ENCODE measurements around the gene SCAMP2. TPM values are rescaled to one million over a fixed set of nuclear protein-coding genes. Genes with fewer than 3 reads are reported as not detected.

Gene SCAMP2
- total RNA-seq, 4 donors from 2014 or later = 51.1 to 82.7 (median 64.4) TPM

DNA sequence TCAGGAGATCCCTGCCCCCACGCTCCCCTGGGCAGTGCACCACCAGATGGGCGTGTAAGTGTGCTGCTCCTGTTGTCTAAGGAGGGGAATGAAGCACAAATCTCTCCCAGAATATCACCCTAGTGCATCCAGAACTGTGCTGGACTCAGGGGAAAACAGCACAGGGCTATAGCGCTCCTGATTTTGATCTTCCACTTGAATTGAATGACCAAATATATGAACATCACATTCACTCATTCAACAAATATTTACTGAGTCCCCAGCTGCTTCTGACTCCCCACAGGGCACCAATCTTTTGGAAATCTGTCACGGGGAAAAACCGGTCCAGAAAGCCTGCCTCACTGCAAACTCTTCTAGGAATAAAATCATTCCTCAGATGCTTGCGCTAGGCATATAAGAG lies 44.3 kb downstream of the SCAMP2 start:
- TF ChIP-seq CTCF (IDR thresholded peaks at IDR 0.05; ENCODE audit: low read depth) = no peak

DNA sequence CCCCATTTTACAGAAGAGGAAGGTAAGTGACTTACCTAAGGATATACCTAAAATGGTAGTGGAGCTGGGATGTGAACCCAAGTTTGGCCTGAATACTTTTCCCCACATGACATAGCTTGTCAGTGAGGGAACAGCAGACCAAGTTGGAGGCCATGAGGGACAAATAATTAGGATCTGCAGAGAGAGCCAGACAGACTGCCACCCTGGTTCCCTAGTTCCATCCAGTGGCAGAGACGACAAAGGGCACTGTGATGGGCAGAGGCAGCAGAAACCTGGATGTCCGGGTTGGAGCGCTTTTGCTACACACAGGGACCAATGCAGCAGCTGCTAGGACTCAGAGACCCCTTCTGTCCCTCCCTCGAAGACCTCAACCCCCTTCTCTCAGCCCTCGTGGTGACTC lies 45.6 kb downstream of the SCAMP2 start:
- no peak for TF ChIP-seq CTCF (IDR thresholded peaks at IDR 0.05; ENCODE audit: low read depth)

DNA sequence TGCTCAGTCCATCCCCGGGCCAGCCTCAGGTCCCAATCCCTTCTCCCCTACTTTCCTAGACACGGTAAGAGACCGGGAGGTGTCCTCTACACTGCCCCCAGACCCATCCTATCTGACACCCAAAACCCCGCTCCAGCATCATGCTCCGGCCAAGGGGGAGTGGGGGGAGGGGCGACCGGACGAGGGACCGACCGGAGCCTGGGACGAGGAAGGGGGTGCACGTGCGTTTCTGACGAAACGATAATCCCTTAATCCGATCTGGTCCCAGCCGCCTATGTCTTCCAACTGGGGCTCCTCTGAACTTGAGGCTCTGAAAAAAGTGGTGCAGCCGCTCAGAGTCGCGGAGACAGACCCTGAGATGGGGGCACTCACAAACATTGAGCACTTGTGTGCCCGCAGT lies 46.2 kb downstream of the SCAMP2 start:
- TF ChIP-seq CTCF (IDR thresholded peaks at IDR 0.05; ENCODE audit: low read depth) = no peak

DNA sequence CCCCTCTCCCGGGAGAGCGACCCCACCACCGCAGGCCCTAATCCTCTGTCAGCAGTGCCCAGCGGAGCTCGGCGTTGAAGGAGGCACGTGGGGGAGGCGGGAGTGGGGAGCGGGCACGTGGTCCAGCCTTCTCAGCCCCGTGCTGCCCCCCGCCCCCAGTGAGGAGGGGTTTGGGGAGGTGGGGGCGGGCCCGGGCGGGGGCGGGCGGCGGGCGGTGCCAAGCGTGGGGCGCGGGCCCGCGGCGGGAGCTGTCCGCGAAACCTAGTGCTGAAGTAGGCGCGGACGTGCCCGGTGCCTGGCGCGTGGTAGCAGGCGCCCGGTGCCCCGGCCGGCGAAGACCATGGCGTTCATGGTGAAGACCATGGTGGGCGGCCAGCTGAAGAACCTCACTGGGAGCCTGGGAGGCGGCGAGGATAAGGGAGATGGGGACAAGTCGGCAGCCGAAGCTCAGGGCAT lies 46.8 kb downstream of the SCAMP2 start, which contains the start of gene CPLX3:
CPLX3 (plus strand) TSS at position 264 of the 456 bp plus-strand sequence; CDS start at position 341, 77 bp downstream.
- TF ChIP-seq CTCF (IDR thresholded peaks at IDR 0.05; ENCODE audit: low read depth) = no peak

GRCh38 chr15:74825866-74826265 lies 47.3 kb downstream of the SCAMP2 start:
- no peak for TF ChIP-seq CTCF (IDR thresholded peaks at IDR 0.05; ENCODE audit: low read depth)

DNA sequence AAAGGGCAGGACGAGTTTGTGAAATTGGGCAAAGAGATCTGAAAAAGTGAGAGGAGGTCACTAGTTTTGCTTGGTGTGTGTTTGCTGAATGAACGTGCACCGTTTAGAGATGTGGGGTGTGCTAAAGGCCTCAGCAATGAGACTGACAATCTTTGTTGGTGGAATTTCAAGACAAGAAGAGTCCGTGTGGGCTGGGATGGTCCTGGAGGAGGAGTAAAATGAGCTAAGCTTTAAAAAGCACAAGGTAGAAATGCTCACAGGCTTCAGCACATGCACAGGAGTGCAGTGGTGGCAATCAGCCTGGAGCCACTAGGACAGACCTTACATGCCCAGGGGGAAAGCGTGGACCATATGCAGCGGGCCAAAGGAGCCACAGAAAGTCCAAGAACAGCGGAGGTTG lies 48.2 kb downstream of the SCAMP2 start:
- TF ChIP-seq CTCF (IDR thresholded peaks at IDR 0.05; ENCODE audit: low read depth) = no peak

DNA sequence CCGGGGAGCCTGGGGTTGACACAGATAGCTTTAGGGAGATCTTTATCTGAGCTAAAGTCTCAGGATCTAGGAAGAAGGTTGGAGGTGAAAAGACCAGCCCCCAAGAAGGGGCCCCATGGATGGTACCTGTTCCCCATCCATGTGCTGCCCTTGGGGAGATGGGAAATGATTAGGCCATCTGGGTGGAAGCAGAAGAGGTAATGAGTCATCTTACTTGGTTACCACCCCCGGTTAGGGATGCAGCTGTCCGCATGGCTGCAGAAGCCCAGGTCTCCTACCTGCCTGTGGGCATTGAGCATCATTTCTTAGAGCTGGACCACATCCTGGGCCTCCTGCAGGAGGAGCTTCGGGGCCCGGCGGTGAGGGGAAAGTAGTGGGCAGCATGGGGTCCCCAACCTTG lies 49.8 kb downstream of the SCAMP2 start:
- no peak for TF ChIP-seq CTCF (IDR thresholded peaks at IDR 0.05; ENCODE audit: low read depth)

Data from subcutaneous adipose tissue (tissue), 4 donors.